ENCODE measurements around the gene IFI6. TPM values are rescaled to one million over a fixed set of nuclear protein-coding genes. Genes with fewer than 3 reads are reported as not detected.

IFI6 gene
- total RNA-seq, 1 donor from 2014 or later, result 3,307 TPM

- TF ChIP-seq CTCF (IDR thresholded peaks at IDR 0.05; ENCODE audit: insufficient read depth, low read depth, low read length), result no peak
- TF ChIP-seq EZH2 (IDR thresholded peaks at IDR 0.05; ENCODE audit: insufficient read depth, low read length), result no peak
- no peak overlapping the region for H3K27ac ChIP-seq (ENCODE audit: low read depth, low read length)
- no peaks in the 10 kb centered on the region for H3K79me2 ChIP-seq (ENCODE audit: insufficient read depth, low read length)
- no peak for DNase-seq (ENCODE audit: low read depth)
- H3K9me3 ChIP-seq (ENCODE audit: insufficient read depth, low read depth, low read length), result no peaks in the 10 kb centered on the region
- H3K9ac ChIP-seq (ENCODE audit: low read length), result no peak overlapping the region
- no peak overlapping the region for H3K4me3 Mint-ChIP-seq (ENCODE audit: unreplicated experiment)
- no peaks in the 10 kb centered on the region for H3K4me1 ChIP-seq (ENCODE audit: insufficient read depth, low read length)
- peaks cover 14% of the 10 kb centered on the region for H3K4me1 Mint-ChIP-seq (ENCODE audit: low read depth, unreplicated experiment)
- peaks cover 6% of the 10 kb centered on the region for H3K36me3 Mint-ChIP-seq (ENCODE audit: low read depth, unreplicated experiment)
- FAIRE-seq, result no peak
- H3K36me3 ChIP-seq (ENCODE audit: insufficient read depth, low read length), result no peaks in the 10 kb centered on the region
- peaks cover 10% of the 10 kb centered on the region for H3K27me3 ChIP-seq (ENCODE audit: insufficient read depth, low read length)
- H3K4me3 ChIP-seq (ENCODE audit: insufficient read depth, low read depth, low read length), result no peak overlapping the region
- H3K27ac Mint-ChIP-seq (ENCODE audit: unreplicated experiment), result no peak overlapping the region
- peaks cover 11% of the 10 kb centered on the region for H3K9me3 Mint-ChIP-seq (ENCODE audit: unreplicated experiment)
- no peak overlapping the region for H3K4me2 ChIP-seq (ENCODE audit: low read length)
- peaks cover 7% of the 10 kb centered on the region for H3K27me3 Mint-ChIP-seq (ENCODE audit: low read depth, unreplicated experiment)
- no peak overlapping the region for H2AFZ ChIP-seq (ENCODE audit: low read depth, low read length)
- H4K20me1 ChIP-seq (ENCODE audit: insufficient read depth, low read length), result no peaks in the 10 kb centered on the region
These were observed 44.4 kb upstream of the IFI6 start for GRCh38 chr1:27716262-27716895.

- Mint-ChIP-seq H3K4me3 (ENCODE audit: unreplicated experiment) (no peak overlapping the region), H3K27me3 (ENCODE audit: low read depth, unreplicated experiment) (peaks cover 2% of the 10 kb centered on the region), H3K27ac (ENCODE audit: unreplicated experiment) (peak overlapping the region; percentile 51), H3K4me1 (ENCODE audit: low read depth, unreplicated experiment) (peaks cover 14% of the 10 kb centered on the region), H3K36me3 (ENCODE audit: low read depth, unreplicated experiment) (peaks cover 6% of the 10 kb centered on the region), H3K9me3 (ENCODE audit: unreplicated experiment) (peaks cover 11% of the 10 kb centered on the region)
- DNase-seq (ENCODE audit: low read depth) (no peak), FAIRE-seq (no peak)
- Histone ChIP-seq H3K9me3 (ENCODE audit: insufficient read depth, low read depth, low read length) (no peaks in the 10 kb centered on the region), H3K27me3 (ENCODE audit: insufficient read depth, low read length) (peaks cover 10% of the 10 kb centered on the region), H2AFZ (ENCODE audit: low read depth, low read length) (no peak overlapping the region), H3K27ac (ENCODE audit: low read depth, low read length) (no peak overlapping the region), H3K79me2 (ENCODE audit: insufficient read depth, low read length) (no peaks in the 10 kb centered on the region), H3K9ac (ENCODE audit: low read length) (no peak overlapping the region), H3K4me3 (ENCODE audit: insufficient read depth, low read depth, low read length) (no peak overlapping the region), H4K20me1 (ENCODE audit: insufficient read depth, low read length) (no peaks in the 10 kb centered on the region), H3K36me3 (ENCODE audit: insufficient read depth, low read length) (no peaks in the 10 kb centered on the region), H3K4me2 (ENCODE audit: low read length) (no peak overlapping the region), H3K4me1 (ENCODE audit: insufficient read depth, low read length) (no peaks in the 10 kb centered on the region)
- TF ChIP-seq EZH2 (IDR thresholded peaks at IDR 0.05; ENCODE audit: insufficient read depth, low read length), result no peak
- TF ChIP-seq CTCF (IDR thresholded peaks at IDR 0.05; ENCODE audit: insufficient read depth, low read depth, low read length), result no peak
These were observed 42.0 kb upstream of the IFI6 start for GRCh38 chr1:27713869-27714513.
